Measurements from ENCODE around the gene KCNG4.
"Not testable (repeated sequence)": the region's sequence is repeated elsewhere in the genome, so short reads cannot be mapped to it uniquely, and the experiment has no call there.

KCNG4 gene

GRCh38 chr16:84204551-84204950 lies 35.3 kb downstream of the KCNG4 start:
- DNase-seq, result not testable (repeated sequence)

- DNase-seq, result no peak
Measured at GRCh38 chr16:84199861-84200260, 40.0 kb downstream of the KCNG4 start.

DNA sequence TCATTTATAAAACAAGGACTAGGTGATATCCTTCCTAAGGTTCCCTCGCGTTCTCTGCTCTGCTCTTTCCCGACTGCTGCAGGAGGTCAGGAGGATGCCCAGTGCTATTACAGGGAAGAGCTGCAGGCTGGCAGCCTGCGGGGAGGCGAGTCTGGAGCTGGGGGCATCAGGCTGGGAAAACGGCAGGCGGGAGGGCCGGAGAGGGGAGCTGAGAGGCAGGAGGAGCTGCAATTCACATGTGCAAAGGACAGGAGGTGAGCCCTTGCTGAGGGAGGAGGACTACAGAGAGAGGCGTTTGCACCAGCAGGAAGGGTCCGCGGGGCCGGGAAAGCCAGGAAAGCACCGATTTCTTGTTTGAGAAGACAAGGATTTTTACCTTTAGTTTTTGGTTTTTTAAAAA lies 40.7 kb downstream of the KCNG4 start:
- DNase-seq, result no peak

DNA sequence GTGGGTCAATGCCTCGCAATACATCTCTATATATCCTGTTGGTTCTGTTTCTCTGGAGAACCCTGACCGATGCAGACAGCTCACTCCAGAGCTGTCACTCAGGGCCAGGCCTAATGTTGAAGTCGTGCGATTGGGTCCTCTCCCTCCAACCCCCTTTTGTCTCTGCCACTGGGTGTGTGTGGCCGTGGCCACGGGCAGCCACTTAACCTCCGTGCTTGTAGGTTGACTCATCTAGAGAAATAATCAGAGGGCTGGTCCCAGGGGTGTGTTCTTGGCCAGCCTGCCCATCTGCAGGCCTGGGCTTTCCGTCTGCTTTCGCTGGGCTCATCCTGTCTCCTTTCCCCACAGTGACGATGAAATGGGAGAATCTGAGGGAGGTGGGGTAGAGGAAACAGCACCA lies 41.4 kb downstream of the KCNG4 start:
- no peak for DNase-seq

GRCh38 chr16:84197466-84198128 lies 42.2 kb downstream of the KCNG4 start:
- DNase-seq, result no peak

- DNase-seq, result no peak
Measured at GRCh38 chr16:84196727-84197394, 43.0 kb downstream of the KCNG4 start.

GRCh38 chr16:84196101-84196500 lies 43.7 kb downstream of the KCNG4 start:
- DNase-seq, result no peak

DNA sequence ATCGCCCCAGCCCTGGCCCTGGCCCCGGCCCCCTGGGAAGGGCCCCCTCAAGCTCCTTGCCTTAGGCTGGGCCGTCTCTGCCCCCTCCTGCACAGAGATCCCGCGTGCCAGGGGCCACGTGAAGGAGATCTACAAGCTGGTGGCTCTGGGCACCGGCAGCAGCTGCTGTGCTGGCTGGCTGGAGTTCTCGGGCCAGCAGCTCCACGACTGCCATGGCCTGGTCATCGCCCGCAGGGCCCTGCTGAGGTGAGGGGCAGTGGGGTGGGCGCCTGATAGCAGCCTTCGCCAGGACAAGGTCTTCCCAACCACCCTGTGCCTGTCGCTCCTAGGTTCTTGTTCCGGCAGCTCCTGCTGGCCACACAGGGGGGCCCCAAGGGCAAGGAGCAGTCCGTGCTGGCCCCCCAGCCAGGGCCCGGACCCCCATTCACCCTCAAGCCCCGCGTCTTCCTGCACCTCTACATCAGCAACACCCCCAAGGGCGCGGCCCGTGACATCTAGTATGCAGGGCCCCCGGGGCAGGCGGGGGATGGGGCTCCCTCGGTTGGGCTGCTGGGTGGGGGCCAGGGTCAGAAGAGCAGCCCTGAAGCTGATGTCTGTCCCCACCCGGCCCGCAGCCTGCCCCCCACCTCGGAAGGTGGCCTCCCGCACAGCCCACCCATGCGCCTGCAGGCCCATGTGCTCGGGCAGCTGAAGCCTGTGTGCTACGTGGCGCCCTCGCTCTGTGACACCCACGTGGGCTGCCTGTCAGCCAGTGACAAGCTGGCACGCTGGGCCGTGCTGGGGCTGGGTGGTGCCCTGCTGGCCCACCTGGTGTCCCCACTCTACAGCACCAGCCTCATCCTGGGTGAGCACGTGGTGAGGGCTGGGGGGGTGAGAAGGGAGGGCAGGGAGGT lies 44.4 kb downstream of the KCNG4 start:
- no peak for DNase-seq

DNA sequence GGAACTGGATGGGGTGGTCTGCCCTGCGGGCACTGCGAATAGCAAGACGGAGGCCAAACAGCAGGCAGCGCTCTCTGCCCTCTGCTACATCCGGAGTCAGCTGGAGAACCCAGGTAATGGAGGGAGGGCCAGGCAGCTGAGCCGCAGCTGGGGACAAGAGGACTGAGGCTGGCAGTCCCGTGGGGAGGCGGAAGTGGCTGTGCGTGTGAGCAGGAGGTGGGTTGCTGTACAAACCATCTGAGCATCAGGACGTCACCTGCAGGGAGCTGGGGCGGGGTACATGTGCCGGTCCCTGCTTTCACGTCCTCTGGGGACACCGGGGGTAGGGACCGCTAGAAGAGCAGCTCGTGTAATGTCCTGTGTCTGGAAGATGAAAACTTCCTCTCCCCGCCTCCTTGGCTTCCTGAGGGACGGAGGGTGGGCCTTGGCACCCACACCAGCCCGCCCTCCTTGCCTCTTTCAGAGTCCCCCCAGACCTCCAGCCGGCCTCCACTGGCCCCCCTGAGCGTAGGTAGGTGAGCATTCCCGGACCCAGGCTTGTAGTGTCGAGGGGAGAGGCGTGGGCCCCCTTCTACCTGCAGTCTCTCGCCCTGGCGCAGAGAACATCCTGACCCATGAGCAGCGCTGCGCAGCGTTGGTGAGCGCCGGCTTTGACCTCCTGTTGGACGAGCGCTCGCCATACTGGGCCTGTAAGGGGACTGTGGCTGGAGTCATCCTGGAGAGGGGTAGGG lies 45.2 kb downstream of the KCNG4 start:
- peak; percentile 66 for DNase-seq

GRCh38 chr16:84194018-84194417 lies 45.8 kb downstream of the KCNG4 start:
- no peak for DNase-seq

GRCh38 chr16:84193480-84193879 lies 46.3 kb downstream of the KCNG4 start:
- DNase-seq, result no peak

DNA sequence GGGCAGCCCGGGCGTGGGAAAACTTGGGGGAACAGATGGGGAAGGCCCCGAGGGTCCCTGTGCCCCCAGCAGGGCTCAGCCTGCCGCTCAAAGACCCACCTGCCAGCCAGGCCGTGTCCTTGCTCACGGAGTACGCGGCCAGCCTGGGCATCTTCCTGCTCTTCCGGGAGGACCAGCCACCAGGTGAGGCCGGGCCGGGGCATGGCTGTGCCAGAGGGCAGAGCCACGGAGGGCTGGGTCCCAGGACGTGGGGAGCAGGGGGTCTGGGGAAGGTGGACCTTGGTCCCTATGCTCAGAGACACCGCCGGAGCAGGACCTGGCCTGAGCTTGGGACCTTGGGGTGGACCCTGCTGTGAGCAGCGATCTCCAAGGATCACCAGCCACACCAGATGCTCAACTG lies 48.3 kb downstream of the KCNG4 start:
- no peak for DNase-seq

DNA sequence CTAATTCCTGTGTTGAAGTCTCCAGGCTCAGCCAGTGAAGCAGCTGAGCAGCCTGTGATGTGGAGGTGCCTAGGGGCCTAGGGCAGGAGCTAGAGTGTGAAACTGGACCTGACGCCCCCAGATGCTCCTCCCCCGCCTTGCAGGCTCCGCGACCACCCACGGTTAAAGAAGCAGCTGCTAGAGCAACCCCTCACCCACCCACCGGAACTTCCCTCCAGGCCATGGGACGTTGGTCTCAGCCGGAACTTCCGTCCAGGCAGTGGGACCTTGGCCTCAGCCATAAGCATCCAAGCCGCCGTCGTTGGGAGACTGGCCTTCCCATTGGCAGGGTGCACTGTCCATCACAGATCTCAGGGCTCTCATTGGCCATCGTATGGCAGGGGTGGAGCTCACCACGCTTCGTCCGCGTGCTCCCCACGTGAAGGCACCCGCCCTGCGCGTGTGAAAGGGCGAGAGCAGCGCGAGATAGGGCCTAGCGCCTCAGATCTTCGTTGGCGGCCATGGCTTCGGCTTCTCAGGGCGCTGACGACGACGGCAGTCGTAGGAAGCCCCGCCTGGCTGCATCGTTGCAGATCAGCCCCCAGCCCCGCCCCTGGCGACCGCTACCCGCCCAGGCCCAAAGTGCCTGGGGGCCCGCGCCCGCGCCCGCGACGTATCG lies 49.0 kb downstream of the KCNG4 start, which contains the start of gene ADAD2:
Gene ADAD2 (plus strand): TSS at position 427 of the 658 bp plus-strand sequence. CDS start 74 bp downstream, at position 501.
- no peak for DNase-seq

DNA sequence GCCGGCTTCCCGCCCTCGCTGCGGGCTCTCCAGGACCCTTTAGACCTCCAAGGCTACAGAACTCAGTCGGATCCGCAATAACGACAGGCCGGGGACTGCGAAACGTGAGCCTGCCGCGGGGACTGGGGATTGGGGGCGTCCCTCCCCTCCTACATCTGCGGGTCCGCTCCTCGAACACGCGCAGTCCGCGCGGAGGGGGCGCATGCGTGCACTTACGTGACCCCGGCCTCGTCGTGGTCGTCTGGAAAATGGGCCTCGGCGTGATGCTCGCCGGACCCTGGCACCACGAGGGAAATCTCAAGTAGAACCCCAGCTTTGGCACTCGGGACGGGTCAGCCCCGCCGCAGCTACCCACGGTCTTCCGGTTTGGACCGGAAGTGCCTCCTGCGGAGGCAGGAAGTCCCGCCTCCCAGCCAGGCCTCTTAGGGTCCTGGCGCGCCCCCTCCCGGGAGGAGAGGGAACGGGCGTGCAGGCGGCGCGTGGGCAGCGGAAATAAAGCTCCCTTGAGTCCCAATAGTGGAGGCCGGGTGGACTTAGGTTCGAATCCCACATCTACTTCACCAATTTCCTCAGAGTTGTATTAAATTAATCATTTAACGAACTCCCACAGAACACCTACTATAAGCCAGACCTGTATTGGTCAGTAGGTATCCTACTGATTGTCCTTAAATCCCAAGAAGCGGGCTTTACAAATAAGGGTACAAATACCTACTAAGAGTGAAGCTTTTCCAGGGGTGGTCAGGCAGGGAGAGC lies 53.0 kb downstream of the KCNG4 start, which contains the start of gene TAF1C:
Gene TAF1C (minus strand): TSS at position 373 of the 753 bp plus-strand sequence. CDS start 2,069 bp downstream, outside the sequence.
- DNase-seq, result peak; percentile 96

DNA sequence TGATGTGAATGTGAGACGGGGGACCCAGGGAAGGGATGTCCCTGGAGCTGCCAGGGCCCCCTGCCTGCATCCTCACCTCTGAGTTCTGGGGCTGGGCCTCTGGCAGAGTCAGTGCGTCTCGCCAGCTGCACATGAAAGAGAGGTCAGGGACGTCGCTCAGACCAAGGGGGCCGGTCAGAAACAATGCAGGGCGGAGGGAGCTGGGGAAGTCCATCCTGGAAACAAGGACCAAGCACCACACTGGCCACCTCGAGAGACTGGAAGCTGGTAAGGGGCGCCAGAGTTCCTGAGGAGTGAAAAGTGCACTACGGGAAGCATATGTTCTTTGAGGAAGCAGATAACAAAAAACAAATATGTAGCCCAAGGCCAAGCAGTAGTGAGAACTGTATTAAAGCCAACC lies 55.0 kb downstream of the KCNG4 start:
- no peak for DNase-seq

DNA sequence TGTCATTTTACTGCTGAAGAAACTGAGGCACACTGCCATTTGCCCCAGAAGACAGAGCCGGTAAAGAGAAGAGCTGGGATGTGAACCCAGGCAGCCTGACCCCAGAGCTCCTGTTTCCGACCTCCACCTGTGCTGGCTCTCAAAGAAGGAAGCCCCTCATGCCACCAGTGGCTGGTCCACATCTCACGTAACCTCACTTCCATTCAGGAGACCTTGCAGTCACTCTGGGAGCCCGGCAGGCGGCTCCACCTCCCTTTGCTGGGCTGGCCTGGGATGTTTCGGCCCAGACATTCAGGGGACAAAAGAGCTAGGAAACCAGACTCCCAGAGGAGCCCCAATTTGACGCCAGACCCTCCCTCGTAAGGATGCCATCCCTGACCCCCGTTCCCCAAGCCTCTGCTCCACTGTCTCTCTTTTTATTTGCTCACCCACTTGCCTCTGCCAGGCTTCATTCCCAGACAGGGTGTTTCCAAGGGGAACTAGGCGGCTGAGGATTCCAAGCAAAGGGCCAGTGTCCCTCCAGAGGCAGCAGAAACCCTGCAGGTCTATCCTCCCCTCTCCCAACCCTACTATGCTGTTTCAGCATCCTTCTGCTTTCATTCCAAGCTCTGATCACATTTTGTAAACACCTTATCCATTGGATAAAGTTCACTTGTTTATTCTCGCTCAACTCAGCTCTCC lies 55.8 kb downstream of the KCNG4 start:
- DNase-seq, result no peak

DNA sequence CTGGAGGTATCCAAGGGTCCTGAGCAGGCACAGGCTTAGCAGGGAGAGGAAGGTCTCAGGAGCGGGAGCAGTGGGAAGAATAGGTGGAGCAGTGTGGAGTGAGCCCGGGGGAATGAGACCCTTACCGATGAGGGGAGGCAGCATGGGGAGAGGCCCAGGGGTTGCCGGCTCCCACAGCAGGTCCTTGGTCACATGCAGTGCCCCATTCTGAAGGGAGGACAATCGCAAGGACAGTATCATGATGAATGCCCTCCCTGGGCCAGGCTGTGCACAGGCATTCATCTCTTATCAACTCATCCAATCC lies 56.3 kb downstream of the KCNG4 start:
- no peak for DNase-seq

- no peak for DNase-seq
Measured at GRCh38 chr16:84182680-84183571, 56.9 kb downstream of the KCNG4 start.

- no peak for DNase-seq
Measured at GRCh38 chr16:84182104-84182503, 57.7 kb downstream of the KCNG4 start.

Measured in retina (tissue), 1 donor.